RWPE2 (cell line): ENCODE data around the gene LBH.

ENCODE experiments used
- ATAC-seq: fragments of 200-7000 bp; cut with Tn5 transposase; 3 replicates; pipeline ENCODE4 v1.9.1; 2021; ENCODE audit warnings: low read depth
- DNase-seq: peaks from one replicate; pipeline ENCODE4 v3.0.0-alpha.2; 2020; ENCODE audit warnings: low spot score
- H3K27ac ChIP-seq: fragments of 450-650 bp; 2 replicates; pipeline ENCODE4 v1.5.1; 2017; ENCODE audit warnings: mild to moderate bottlenecking; ENCODE audit not compliant: poor library complexity, severe bottlenecking
- H3K27me3 ChIP-seq: fragments of 250-450 bp; sonication (Bioruptor Pico); 2 replicates; pipeline ENCODE4 v1.5.1; 2021; ENCODE audit warnings: mild to moderate bottlenecking, moderate library complexity; ENCODE audit not compliant: insufficient read depth, poor library complexity, severe bottlenecking
- H3K36me3 ChIP-seq: fragments of 250-450 bp; sonication (Bioruptor Pico); 2 replicates; pipeline ENCODE4 v1.5.1; 2020; ENCODE audit warnings: low read depth, mild to moderate bottlenecking, moderate library complexity
- H3K4me1 ChIP-seq: fragments of 250-450 bp; sonication (Bioruptor Pico); 2 replicates; pipeline ENCODE4 v1.5.1; 2021; ENCODE audit warnings: mild to moderate bottlenecking, moderate library complexity; ENCODE audit not compliant: insufficient read depth, poor library complexity, severe bottlenecking
- H3K4me3 ChIP-seq: fragments of 250-450 bp; sonication (Bioruptor Pico); 2 replicates; pipeline ENCODE4 v1.5.1; 2021; ENCODE audit warnings: mild to moderate bottlenecking, moderate library complexity; ENCODE audit not compliant: severe bottlenecking
- H3K9me3 ChIP-seq: fragments of 250-450 bp; sonication (Bioruptor Pico); 2 replicates; pipeline ENCODE4 v1.5.1; 2021; ENCODE audit warnings: mild to moderate bottlenecking, moderate library complexity; ENCODE audit not compliant: severe bottlenecking
- TF ChIP-seq, protein P1 (sequence below): fragments of 450-650 bp; IDR thresholded peaks from one replicate; pipeline ENCODE4 v1.5.1; 2017; ENCODE audit warnings: mild to moderate bottlenecking, moderate library complexity; ENCODE audit not compliant: poor library complexity, severe bottlenecking

Gene LBH

DNA sequence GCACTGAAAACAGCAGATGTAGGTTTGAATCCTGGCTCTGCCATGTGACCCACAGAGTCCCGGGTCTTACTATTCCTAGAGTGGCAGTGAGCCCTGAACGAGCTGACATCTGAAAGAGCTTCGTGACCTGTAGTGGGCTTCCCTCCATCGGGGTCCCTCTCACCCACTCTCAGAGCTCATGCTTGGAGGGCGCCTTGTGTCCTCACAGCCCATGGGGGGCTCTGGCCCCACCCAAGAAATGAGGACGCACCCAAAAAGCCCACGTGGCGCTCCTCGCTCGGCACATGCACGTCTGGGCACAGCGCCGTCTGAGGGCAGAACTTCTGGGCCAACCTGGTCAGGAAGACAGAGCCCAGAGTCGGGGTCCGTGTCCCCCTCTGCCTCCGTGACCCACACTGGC lies 23.7 kb downstream of the LBH start:
- H3K4me1 ChIP-seq: peaks cover 7% of the 10 kb centered on the region
- no peak overlapping the region for H3K4me3 ChIP-seq
- H3K27ac ChIP-seq: no peak overlapping the region
- no peaks in the 10 kb centered on the region for H3K9me3 ChIP-seq
- H3K36me3 ChIP-seq: no peaks in the 10 kb centered on the region
- TF ChIP-seq, protein P1, sequence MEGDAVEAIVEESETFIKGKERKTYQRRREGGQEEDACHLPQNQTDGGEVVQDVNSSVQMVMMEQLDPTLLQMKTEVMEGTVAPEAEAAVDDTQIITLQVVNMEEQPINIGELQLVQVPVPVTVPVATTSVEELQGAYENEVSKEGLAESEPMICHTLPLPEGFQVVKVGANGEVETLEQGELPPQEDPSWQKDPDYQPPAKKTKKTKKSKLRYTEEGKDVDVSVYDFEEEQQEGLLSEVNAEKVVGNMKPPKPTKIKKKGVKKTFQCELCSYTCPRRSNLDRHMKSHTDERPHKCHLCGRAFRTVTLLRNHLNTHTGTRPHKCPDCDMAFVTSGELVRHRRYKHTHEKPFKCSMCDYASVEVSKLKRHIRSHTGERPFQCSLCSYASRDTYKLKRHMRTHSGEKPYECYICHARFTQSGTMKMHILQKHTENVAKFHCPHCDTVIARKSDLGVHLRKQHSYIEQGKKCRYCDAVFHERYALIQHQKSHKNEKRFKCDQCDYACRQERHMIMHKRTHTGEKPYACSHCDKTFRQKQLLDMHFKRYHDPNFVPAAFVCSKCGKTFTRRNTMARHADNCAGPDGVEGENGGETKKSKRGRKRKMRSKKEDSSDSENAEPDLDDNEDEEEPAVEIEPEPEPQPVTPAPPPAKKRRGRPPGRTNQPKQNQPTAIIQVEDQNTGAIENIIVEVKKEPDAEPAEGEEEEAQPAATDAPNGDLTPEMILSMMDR: no peak
- H3K27me3 ChIP-seq: no peaks in the 10 kb centered on the region
- ATAC-seq (no peak), DNase-seq (no peak)

DNA sequence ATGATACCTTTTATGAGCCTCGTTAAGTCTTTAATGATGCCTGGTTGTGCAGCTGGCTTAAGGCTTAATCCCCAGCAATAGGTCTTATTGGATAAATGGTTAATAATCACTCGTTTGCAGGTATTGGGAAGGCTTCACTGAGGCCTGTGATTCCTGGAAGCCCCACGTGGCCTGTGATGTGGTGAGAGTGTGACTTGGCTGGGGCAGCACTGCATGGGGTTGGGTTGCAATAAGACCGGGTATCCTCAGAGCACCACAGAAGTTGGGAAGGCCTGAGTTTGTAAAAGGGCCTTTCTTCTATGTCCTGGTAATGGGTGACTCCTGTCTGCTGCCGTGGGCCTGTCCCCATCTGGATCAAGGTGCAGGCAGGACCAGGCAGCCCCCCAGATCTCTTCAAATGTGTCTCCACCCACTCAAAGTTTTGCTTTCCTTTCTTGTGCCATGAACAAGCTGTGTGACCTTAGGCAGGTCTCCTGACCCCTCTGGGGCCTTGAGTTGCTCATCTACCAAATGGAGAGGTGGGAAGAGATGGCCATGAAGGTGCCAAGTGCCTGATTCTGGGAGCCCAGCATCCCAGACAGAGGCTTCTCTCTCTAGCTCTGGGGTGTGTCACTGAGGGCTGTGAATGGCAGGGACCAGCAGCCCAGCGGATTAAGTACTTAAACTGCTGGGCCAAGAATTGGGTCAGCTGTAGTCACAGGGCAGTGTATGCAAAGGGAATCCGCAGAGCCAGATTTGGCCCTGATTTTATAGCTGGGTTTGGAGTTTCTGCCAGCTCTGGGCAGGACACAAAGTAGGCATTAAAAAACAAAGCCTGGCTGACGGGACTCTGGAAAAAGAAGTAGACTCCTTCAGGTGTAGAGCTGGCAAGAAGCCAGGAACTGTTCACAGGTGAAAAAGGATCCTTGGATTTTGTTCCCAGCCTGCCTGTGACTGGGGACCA lies 24.4 kb downstream of the LBH start:
- Histone ChIP-seq H3K27ac (no peak overlapping the region), H3K36me3 (no peaks in the 10 kb centered on the region), H3K9me3 (no peaks in the 10 kb centered on the region), H3K27me3 (no peaks in the 10 kb centered on the region), H3K4me3 (no peak overlapping the region), H3K4me1 (peaks cover 7% of the 10 kb centered on the region)
- TF ChIP-seq, protein P1: no peak
- no peak for ATAC-seq
- DNase-seq: no peak

DNA sequence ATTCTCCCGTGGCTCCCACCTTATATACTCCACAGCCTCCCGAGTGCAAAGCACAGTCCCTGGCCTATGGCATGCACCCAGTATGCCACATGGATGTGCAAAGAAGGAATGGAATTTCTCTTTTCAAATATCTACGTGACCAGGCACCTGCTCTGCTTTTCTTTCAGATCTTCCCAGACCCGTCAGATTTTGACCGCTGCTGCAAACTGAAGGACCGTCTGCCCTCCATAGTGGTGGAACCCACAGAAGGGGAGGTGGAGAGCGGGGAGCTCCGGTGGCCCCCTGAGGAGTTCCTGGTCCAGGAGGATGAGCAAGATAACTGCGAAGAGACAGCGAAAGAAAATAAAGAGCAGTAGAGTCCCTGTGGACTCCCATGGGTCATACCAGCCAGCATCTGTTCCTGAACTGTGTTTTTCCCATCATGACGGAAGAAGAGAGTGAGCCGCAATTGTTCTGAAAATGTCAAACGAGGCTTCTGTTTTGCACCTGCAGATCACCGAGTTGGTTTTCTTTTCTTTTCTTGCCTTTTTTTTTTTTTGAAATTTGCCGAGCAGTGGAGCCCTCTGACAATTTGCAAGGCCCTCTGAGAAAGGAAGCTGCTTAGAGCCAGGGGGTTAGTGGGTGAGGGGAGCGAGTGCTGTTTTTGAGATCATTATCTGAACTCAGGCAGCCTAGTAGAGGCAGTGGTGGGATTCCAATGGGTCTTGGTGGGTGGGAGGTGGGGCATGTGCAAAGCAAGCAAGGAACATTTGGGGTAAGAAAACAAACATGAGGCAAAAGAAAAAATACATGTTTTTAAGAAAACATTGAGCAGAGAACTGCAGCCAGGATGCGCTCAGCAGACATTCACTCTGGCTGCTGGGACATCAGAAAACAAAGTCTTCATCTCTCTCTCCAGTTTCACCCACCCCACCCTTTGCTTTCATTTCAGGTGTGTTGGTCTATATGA lies 26.2 kb downstream of the LBH start:
- peaks cover 6% of the 10 kb centered on the region for H3K4me1 ChIP-seq
- TF ChIP-seq, protein P1: no peak
- H3K9me3 ChIP-seq: no peaks in the 10 kb centered on the region
- H3K27me3 ChIP-seq: no peaks in the 10 kb centered on the region
- no peaks in the 10 kb centered on the region for H3K36me3 ChIP-seq
- ATAC-seq (no peak), DNase-seq (no peak)
- H3K27ac ChIP-seq: no peak overlapping the region
- H3K4me3 ChIP-seq: no peak overlapping the region

DNA sequence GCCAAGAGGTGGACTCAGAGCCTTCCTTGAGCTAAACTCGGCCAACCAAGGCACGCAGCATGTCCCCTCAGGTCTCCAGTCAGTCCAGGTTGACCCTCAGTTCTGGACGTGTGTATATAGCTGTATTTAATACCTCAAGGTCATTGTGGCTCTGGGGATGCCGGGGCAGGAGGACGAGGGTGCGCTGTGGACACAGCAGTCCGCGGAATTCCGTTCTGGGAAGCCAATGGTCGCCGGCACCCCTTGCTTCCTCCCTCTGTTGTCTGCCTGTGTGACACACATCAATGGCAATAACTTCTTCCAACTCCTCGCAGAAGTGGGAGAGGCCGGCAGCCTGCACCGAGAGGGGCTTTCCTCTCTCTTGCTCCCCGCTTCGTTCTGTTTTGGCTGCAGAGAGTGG lies 27.7 kb downstream of the LBH start:
- Histone ChIP-seq H3K36me3 (no peaks in the 10 kb centered on the region), H3K4me3 (no peak overlapping the region), H3K27me3 (no peaks in the 10 kb centered on the region), H3K9me3 (no peaks in the 10 kb centered on the region), H3K27ac (no peak overlapping the region), H3K4me1 (no peaks in the 10 kb centered on the region)
- DNase-seq (no peak), ATAC-seq (no peak)
- TF ChIP-seq, protein P1: no peak
